ENCODE results near the gene FECH.

- TF ChIP-seq CTCF (IDR thresholded peaks at IDR 0.05; ENCODE audit: borderline replicate concordance, extremely low read depth, low read length, poor library complexity, severe bottlenecking): no peak
- no peak for TF ChIP-seq EZH2 (IDR thresholded peaks at IDR 0.05; ENCODE audit: borderline replicate concordance, low read depth, low read length, severe bottlenecking)
Measured at GRCh38 chr18:57502624-57503023, 83.9 kb downstream of the FECH start.

Measured in DND-41 (cell line).